Ureter (tissue), 1 donor: ENCODE measurements around the gene DOCK6. TPM values are rescaled to one million over a fixed set of nuclear protein-coding genes. Genes with fewer than 3 reads are reported as not detected.
"Not testable (repeated sequence)": the region's sequence is repeated elsewhere in the genome, so short reads cannot be mapped to it uniquely, and the experiment has no call there.

Source experiments
- DNase-seq: peaks from one replicate; pipeline ENCODE4 v3.0.0-alpha.2; 2020; ENCODE audit warnings: low spot score
- total RNA-seq: library from RNA; stranded (reverse); gene quantifications from one replicate; pipeline ENCODE4 v1.2.4, GENCODE V29; 2023
- donor health status: DM: yes; HTN: yes; CAD: no.

The DOCK6 gene
- total RNA-seq, 1 donor from 2014 or later: 125 TPM

DNA sequence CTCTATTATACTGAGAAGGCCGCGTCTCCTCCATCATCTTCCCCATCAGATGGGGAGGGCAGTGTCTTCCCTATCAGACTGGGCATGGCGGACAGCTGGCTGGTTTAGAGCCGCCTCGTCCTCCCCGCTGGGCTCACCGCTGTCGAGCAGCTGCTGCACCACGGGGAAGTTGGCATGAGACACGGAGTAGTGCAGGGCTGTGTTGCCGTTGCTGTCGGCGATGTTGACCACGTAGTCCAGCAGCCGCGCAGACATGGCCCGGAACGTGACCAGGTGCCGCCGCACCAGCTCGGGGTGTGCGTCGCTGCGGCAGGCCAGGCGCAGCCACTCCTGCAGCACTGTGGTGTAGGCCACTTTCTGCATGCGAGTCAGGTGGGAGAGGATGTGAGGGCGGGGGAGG, 88.0 kb downstream of the DOCK6 start:
- no peak for DNase-seq

DNA sequence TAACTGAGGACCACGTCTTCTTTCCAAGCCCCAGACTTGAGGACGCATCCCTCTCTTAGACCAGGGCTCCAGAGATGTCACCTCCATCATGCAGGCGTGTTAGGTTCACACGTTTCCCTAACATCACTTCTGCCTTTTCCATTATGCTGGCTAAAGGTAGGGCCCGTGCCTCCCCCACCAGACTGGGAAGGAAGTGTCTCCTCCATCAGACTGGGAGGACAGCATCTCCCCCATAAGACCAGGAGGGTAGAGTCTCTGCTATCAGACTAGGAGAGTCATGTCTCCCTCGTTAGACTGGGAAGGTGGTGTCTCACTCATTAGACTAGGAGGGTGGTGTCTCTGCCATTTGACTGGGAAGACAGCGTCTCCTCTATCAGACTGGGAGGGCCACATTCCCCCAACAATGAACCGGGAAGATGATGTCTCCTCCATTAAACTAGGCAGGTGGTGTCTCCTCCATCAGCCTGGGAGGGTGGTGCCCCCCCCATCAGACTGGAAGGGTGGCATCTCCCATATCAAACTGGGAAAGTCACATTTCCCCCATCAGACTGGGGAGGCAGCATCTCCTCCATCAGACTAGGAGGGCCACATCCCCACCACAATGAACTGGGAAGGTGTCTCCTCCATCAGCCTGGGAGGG, 88.7 kb downstream of the DOCK6 start:
- no peak for DNase-seq

DNA sequence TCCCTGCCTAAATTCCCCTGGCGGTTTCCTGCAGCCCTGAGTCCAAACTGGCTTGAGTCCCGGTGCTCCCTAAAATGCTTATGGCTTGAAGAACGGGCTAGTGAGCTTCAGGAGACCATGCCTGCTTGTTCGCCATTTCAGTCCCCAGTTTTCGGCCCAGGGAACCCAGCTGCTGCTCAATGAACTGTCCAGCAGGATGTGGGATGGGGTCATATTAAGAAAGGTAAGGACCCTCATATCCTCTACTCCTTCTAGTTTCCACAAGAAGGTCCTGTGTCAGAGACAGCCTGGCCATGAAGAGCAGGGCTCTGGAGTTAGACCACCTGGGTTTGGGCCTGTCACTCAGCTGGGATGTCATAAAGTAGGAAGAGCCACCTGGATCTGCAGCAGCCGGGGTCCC, 89.7 kb downstream of the DOCK6 start:
- DNase-seq: no peak

DNA sequence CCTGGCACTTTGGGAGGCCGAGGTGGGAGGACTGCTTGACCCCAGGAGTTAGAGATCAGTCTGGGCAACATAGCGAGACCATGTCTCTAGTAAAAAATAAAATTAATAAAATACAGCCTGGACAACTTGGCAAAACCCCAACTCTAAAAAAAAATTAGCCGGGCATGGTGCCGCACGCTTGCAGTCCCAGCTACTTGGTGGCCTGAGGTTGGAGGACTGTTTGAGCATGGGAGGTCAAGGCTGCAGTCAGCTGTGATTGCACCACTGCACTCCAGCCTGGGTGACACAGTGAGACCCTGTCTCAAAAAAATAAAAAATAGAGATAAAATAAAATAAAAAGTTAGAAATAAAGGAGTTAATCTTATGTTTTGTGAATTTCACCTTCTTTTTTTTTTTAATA, 91.2 kb downstream of the DOCK6 start:
- no peak for DNase-seq

DNA sequence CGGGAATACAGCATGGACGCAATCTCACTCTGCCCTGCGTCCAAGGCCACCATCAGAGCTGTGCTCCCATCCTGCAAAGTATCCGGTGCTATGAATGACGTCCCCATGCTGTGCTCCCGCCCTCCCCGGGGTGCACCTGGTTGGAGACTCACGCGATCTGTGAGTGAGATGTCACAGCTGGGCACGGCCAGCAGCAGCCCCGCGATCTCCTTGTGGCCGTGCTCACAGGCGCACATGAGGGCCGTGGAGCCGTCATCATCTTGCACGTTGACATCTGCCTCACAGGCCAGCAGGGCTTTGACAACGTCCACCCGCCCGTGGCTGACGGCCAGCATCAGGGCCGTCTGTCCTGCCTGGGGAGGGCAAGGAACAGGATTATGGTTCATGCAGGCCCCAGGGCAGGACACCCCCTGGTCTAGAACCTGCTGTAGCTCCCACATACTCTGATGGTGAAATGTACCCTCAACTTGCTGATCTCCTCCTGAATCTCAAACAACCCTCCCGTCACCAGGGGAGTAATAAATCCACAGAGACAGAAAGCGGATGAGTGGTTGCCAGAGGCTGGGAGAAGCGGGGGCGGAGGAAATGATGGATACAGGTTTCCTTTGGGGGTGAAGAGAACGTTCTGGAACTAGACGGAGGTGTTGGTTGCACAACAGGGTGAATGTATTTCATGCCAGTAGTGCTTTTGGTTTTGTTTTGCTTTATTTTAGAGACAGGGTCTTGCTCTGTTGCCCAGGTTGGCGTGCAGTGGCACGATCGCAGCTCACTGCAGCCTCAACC, 92.2 kb downstream of the DOCK6 start:
- DNase-seq: no peak

DNA sequence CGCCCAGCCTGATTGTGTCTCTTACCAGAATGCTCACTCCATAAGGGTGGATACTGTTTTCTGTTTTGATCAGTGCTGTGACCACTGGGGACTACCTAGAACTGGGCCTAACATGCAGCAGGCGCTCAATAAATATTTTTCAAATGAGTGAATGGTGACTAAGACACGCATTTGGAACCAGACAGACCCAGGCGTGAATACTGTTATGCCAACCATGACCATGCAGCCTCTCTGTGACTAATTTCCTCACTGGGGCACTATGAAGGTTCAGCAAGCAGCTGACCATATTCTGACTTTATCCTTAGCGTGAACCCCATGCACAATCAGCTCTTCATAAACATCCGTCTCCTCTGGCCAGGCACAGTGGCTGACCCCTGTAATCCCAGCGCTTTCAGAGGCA, 93.8 kb downstream of the DOCK6 start:
- no peak for DNase-seq

DNA sequence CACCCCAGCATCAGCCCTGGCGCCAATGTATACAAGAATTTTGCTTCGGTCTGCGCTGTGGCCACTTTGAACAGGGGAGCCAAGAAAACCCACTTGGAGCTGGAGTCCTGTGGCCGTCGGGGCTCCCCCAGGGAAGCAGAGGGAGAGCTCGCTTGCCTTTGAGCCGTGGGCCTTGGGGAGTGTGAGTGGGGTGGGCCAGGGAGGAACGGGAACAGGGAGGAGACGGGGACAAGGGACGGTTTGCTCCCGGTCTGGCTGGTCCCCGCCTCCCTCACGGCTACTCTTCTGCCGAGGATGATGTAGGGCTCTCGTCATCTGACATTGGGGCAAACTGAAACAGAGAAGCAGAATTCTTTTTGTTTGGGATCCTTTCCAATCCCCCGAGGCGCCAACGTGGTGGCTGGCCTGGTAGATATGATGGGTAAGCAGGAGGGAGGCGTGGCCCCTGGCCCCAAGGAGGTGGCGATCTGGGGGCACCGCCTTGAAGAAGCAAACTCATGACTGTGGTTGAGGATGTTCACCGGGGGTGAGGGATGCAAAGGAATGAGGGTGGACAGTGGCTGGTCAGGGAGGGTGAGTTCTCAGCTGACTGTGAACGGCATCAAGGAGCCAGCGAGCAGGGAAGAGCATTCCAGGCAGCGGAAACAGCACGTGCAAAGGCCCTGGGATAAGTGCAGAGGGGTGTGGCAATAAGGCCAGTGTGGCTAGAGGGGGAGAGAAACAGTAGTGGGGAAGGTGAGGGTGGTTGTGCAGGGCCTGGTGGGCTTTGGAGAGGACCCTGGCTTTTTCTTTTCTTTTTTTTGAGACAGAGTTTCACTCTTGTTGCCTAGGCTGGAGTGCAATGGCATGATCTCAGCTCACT, 95.8 kb downstream of the DOCK6 start:
- DNase-seq: peak; percentile 68

DNA sequence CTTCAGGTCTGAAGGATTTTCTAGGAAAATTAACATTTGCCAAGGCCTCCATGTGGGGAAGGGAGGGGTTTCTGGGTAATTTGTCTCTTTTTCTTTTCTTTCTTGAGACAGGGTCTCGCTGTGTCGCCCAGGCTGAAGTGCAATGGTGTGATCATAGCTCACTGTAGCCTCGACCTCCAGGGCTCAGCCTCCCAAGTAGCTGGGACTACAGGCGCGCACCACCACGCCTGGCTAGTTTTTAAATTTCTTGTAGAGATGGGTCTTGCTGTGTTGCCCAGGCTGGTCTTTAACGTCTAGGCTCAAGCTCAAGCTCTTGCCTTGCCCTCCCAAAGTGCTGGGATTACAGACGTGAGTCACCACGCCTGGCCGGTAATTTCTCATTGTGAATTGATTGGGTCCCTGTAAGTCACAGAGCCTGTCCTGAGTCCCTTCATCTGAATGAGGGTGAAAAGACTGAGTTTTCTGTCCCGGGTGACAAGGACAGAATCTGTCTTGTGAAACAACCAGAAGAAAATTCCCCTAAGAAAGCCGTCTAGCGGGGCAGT, 96.8 kb downstream of the DOCK6 start:
- DNase-seq: no peak

DNA sequence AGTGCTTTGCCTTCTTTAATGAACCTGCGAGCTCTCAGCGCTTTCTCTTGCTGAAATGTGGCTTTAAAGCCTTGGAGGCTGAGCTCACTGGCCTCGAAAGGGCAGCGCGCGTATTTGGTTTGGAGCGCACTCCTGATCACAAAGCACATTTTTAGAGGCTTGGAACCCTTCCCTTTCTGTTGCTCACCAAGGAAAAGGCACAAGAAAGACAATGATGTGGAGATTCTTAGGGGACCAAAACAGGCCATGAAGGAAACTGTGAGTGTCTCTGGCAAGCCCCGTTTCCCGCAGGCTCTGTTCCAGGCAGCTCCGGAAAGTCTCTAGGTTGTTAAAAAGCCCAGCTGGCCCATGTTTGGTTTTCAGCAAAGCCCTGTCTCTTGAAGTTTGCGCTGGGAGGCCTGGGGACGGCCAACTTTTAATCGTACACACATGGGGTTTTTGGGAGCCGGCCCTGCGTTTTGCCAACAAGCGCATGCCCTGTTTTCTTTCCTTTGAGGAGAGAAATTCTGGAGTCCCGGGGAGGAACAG, 97.4 kb downstream of the DOCK6 start:
- peak; percentile 89 for DNase-seq

DNA sequence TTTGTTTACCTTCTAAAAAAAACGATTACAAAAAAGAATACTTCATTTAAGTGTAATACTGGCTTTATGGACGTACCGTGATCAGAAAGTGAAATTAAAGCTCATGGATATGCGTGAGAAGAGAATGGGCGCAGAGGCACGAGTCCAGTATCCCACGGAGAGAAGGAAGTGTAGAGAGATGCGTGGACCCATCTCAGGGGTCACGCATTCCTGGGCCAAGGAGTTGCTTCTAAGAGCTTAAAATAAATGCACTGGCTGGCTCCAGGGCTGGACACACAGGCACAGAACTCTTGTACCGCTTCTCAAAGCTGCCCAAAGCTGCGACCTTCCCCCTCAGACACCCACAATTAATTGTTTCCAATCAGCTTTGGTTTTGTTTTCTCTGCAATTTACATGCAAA, 98.0 kb downstream of the DOCK6 start:
- DNase-seq: no peak

DNA sequence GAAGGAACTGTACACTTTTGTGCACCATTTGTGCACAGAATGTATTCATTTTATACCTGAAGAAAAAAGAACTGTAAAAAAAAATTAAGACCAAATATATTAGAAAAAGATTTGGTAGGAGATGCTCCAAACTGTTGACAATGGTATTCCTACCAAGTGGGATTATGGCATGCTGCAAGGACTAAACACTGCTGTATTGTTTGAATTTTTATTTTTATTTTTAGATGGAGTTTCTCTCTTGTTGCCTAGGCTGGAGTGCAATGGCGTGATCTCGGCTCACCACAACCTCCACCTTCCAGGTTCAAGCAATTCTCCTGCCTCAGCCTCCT, 101.9 kb downstream of the DOCK6 start:
- not testable (repeated sequence) for DNase-seq

DNA sequence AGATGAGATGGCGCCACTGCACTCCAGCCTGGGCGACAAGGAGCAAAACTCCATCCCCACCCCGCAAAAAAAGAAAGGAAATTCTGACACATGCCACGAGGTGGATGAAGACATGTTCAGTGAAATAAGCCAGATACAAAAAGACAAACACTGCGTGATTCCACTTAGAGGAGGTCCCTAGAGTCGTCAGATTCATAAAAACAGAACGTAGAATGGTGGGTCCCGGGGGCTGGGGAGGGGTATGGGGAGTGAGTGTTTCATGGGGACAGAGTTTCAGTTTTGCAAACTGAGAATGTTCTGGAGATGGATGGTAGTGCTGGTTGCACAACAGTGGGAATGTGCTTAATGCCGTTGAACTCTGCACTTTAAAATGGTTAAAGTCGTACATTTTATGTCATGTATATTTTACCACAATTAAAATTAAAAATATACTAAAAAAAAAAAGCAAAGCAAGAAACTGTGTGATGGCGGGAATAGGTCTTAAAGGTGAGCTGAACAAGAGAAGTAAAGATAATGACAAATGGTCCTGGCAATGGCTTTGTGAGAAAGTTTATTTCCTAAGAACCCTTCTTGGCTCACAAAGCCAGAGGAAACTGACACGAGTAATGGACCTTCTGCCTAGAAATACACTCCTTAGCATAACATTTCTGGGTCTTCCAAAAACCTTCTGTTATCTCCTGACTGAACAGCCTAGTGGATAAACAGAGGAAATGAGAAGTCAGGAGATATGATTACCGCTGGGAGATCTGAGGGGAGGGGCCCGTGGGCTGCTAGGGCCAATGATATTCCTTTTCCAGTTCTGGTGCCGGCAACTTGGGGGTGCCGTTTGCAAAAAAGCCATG, 102.5 kb downstream of the DOCK6 start:
- no peak for DNase-seq

DNA sequence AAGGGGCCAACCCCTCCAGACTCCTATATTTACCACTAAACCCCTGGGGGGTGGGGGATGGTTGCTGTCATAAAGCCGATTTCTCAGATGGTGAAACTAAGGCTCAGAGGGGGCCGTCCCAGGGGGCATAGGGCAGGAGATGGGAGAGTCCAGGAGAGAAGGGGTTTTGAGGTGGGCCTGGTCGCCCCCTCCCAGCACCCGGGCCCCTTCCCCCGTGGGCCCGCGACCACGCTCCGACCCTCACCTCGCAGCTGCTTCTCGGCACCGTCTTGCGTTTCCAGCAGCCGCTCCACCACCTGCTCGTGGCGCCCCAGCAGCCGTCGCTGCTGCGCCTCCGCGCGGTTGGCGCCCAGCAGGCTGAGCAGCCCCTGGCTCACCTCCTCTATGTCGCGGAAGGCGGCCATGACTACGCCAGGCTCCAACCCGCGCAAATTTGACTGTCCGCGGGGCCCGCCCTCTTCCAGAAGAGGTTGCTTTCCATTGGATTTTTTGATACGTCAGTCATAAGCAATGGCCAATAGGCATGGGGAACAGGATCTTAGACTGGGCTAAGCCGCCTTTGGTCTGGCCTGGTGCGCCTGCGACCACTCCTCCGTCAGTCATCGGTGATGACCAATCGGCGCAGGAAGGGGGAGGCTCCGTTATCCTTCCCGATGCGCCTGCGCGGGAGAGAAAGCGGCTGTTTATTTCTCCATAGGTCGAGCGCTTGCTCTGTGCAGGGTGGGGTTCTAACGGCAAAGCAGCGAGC, 106.8 kb downstream of the DOCK6 start, which contains the start of gene SPC24:
Gene SPC24, minus strand, starts transcription at position 410 of the 748 bp plus-strand sequence. Its CDS starts 6 bp downstream, at position 404.
- DNase-seq: peak; percentile 95

DNA sequence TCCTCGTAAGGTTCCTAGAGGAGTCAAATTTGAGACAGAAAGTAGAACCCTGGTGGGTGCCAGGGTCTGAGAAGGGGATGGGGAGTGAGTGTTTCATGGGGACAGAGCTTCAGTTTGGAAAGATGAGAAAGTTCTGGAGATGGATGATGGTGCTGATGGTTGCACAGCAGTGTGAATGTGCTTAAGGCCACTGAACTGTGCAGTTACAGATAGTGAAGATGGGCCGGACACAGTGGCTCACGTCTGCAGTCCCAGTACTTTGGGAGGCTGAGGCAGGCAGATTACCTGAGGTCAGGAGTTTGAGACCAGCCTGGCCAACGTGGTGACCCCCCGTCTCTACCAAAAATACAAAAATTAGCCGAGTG, 107.7 kb downstream of the DOCK6 start:
- DNase-seq: no peak

DNA sequence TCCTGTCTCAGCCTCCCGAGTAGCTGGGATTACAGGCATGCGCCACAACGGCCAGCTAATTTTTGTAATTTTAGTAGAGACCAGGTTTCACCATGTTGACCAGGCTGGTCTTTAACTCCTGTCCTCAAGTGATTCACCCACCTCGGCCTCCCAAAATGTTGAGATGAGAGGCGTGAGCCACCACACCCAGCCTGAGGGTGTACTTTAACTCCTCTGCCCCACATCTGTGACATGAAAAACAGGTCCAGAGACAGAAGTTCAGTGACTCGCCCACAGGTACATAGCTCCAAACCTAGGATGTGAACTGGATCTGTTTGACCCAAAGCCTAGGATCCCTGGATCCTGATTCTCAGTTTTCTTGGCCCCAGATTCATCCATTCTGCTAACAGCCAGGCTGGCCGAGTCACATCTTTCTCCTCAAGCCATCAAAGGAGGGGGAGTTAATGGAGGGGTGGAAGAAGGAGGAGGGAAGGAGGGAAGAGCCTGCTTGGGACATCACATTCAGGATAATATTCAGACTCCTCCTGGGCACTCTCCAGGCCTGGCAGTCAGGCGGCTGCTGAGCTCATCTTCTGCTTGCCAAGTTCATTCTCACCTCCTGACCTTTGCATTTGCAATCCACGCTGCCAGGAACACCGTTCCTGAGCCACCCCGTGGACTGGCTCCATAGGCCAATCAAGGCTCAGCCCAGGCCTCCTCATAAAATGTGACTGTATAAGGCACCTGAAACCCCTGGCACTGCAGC, 109.8 kb downstream of the DOCK6 start:
- DNase-seq: peak; percentile 82

DNA sequence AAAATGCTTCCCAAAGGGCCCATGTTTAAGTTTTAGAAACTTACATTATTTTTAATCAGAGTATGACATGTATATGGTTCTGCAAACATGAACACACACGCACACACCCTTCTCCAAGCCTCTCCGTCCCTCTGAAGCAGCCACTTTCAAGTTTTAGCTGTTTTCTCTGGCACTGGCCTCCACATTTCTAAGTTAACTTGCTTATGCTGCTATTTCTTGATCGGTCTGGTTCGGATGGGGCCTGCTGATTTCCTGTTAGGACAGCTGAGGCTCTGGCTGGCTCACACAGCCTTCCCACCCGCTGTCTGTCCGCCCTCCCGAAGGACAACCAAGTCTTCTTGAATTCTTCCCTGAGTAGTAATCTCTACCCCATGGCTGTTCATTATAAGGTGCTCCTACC, 111.1 kb downstream of the DOCK6 start:
- DNase-seq: no peak
